Liver (tissue), 9 donors: ENCODE results near the gene H2BK1. TPM values are rescaled to one million over a fixed set of nuclear protein-coding genes. Genes with fewer than 3 reads are reported as not detected.

ENCODE experiments used
- DNase-seq: peaks from one replicate; pipeline ENCODE4 v3.0.0-alpha.2; 2017; ENCODE audit warnings: low spot score
- H3K27ac ChIP-seq, 2 donors: one replicate each; pipeline ENCODE4 v1.7.0; 2013; ENCODE audit warnings: inconsistent platforms in 2 of 2, low read length in 2 of 2, control low read depth in 1 of 2, low read depth in 1 of 2, mild to moderate bottlenecking in 1 of 2
- H3K27me3 ChIP-seq, 4 donors: one replicate each; pipeline versions ENCODE4 v1.6.1 to v1.7.0; 2013; ENCODE audit warnings: low read length in 3 of 4, inconsistent platforms in 1 of 4, mild to moderate bottlenecking in 1 of 4, moderate library complexity in 1 of 4; ENCODE audit not compliant: control insufficient read depth in 4 of 4, insufficient read depth in 4 of 4
- H3K36me3 ChIP-seq, 4 donors: one replicate each; pipeline versions ENCODE4 v1.6.1 to v1.7.0; 2013; ENCODE audit warnings: low read length in 3 of 4, mild to moderate bottlenecking in 3 of 4, low read depth in 1 of 4, moderate library complexity in 1 of 4; ENCODE audit not compliant: control insufficient read depth in 4 of 4, insufficient read depth in 3 of 4
- H3K4me1 ChIP-seq, 4 donors: one replicate each; pipeline versions ENCODE4 v1.6.1 to v1.7.0; 2013; ENCODE audit warnings: low read length in 3 of 4, mild to moderate bottlenecking in 3 of 4, moderate library complexity in 1 of 4; ENCODE audit not compliant: control insufficient read depth in 4 of 4, insufficient read depth in 4 of 4
- H3K4me3 ChIP-seq, 3 donors: one replicate each; pipeline versions ENCODE4 v1.6.1 to v1.7.0; 2013; ENCODE audit warnings: low read length in 3 of 3, control low read depth in 1 of 3, low read depth in 1 of 3, mild to moderate bottlenecking in 1 of 3
- H3K9ac ChIP-seq, 2 donors: one replicate each; pipeline ENCODE4 v1.7.0; 2013; ENCODE audit warnings: low read length in 2 of 2, mild to moderate bottlenecking in 2 of 2, moderate library complexity in 2 of 2, control low read depth in 1 of 2, low read depth in 1 of 2
- H3K9me3 ChIP-seq, 4 donors: one replicate each; pipeline versions ENCODE4 v1.6.1 to v1.7.0; 2013; ENCODE audit warnings: low read length in 3 of 4; ENCODE audit not compliant: control insufficient read depth in 4 of 4
- ATF3 ChIP-seq: IDR thresholded peaks from 2 replicates; pipeline ENCODE4 v1.6.1; 2016; ENCODE audit warnings: antibody characterized with exemption
- CTCF ChIP-seq: fragments of 150-350 bp; IDR thresholded peaks from 2 replicates; pipeline ENCODE4 v1.5.1; 2017; ENCODE audit warnings: improper control_type of control experiment, low read depth, low read length; ENCODE audit not compliant: missing input control
- EGR1 ChIP-seq, 2 donors: IDR thresholded peaks; 2 replicates each; pipeline ENCODE4 v1.6.1; 2016 to 2018; ENCODE audit warnings: antibody characterized with exemption in 2 of 2, low read depth in 2 of 2
- FOXA1 ChIP-seq: IDR thresholded peaks from 2 replicates; pipeline ENCODE4 v1.6.1; 2016; ENCODE audit warnings: antibody characterized with exemption
- FOXA2 ChIP-seq: IDR thresholded peaks from 2 replicates; pipeline ENCODE4 v1.6.1; 2016; ENCODE audit warnings: antibody characterized with exemption
- GABPA ChIP-seq, 2 donors: IDR thresholded peaks in 1 of 2; conservative IDR thresholded peaks in 1 of 2; 2 replicates each; pipeline ENCODE4 v1.6.1; 2016; ENCODE audit warnings: antibody characterized with exemption in 2 of 2, mild to moderate bottlenecking in 1 of 2, moderate library complexity in 1 of 2
- HNF4A ChIP-seq, 2 donors: conservative IDR thresholded peaks; 2 replicates each; pipeline ENCODE4 v1.6.1; 2016; ENCODE audit warnings: antibody characterized with exemption in 2 of 2, mild to moderate bottlenecking in 2 of 2
- HNF4G ChIP-seq: IDR thresholded peaks from 2 replicates; pipeline ENCODE4 v1.6.1; 2016; ENCODE audit warnings: antibody characterized with exemption
- JUND ChIP-seq, 2 donors: IDR thresholded peaks; 2 replicates each; pipeline ENCODE4 v1.6.1; 2016; ENCODE audit warnings: antibody characterized with exemption in 2 of 2
- NR2F2 ChIP-seq: IDR thresholded peaks from 2 replicates; pipeline ENCODE4 v1.6.1; 2016; ENCODE audit warnings: antibody characterized with exemption
- RAD21 ChIP-seq, 2 donors: IDR thresholded peaks; 2 replicates each; pipeline ENCODE4 v1.6.1; 2016; ENCODE audit warnings: antibody characterized with exemption in 2 of 2, mild to moderate bottlenecking in 2 of 2
- RXRA ChIP-seq, 2 donors: IDR thresholded peaks; 2 replicates each; pipeline ENCODE4 v1.6.1; 2017 to 2018; ENCODE audit warnings: antibody characterized with exemption in 2 of 2, mild to moderate bottlenecking in 1 of 2
- SP1 ChIP-seq: IDR thresholded peaks from 2 replicates; pipeline ENCODE4 v1.6.1; 2018; ENCODE audit warnings: antibody characterized with exemption, mild to moderate bottlenecking
- TAF1 ChIP-seq: conservative IDR thresholded peaks from 2 replicates; pipeline ENCODE4 v1.6.1; 2016; ENCODE audit warnings: antibody characterized with exemption, mild to moderate bottlenecking
- YY1 ChIP-seq: IDR thresholded peaks from 2 replicates; pipeline ENCODE4 v1.6.1; 2016; ENCODE audit warnings: antibody characterized with exemption, mild to moderate bottlenecking
- ZBTB33 ChIP-seq: IDR thresholded peaks from 2 replicates; pipeline ENCODE4 v1.6.1; 2016; ENCODE audit warnings: antibody characterized with exemption
- WGBS: extraction: QIAGEN DNeasy Blood & Tissue Kit; methylation state at CpG from one replicate; pipeline ENCODE4 v1.1.7; 2013; 5-methylcytosine and 5-hydroxymethylcytosine counted together
- polyA plus RNA-seq, 2 donors: library from polyadenylated mRNA; stranded (reverse) in 1 of 2; unstranded in 1 of 2; fragments of 200-250 nt in 1 of 2; fragments of >200 nt in 1 of 2; fragmentation: Nextera tagmentation in 1 of 2; extraction: Ambion mirVana in 1 of 2; gene quantifications; one replicate each; pipeline versions ENCODE4 v1.2.1 to v1.2.3, GENCODE V29; 2013 to 2015
- total RNA-seq, 2 donors: library from RNA; depleted of rRNA; stranded (reverse); fragments of >200 nt; gene quantifications; one replicate each; pipeline ENCODE4 v1.2.3, GENCODE V29; 2014
- TF ChIP-seq, protein P1 (sequence below): IDR thresholded peaks from 2 replicates; pipeline ENCODE4 v1.6.1; 2016; ENCODE audit warnings: antibody characterized with exemption, mild to moderate bottlenecking
- TF ChIP-seq, protein P2 (sequence below): IDR thresholded peaks from 2 replicates; pipeline ENCODE4 v1.6.1; 2016; ENCODE audit warnings: antibody characterized with exemption
- donor health status: healthy.
- donor health status: healthy.
- donor health status: healthy.
- donor health status: healthy.
- donor health status: healthy.

H2BK1 gene
- total and polyA plus RNA-seq, 4 donors = not detected

DNA sequence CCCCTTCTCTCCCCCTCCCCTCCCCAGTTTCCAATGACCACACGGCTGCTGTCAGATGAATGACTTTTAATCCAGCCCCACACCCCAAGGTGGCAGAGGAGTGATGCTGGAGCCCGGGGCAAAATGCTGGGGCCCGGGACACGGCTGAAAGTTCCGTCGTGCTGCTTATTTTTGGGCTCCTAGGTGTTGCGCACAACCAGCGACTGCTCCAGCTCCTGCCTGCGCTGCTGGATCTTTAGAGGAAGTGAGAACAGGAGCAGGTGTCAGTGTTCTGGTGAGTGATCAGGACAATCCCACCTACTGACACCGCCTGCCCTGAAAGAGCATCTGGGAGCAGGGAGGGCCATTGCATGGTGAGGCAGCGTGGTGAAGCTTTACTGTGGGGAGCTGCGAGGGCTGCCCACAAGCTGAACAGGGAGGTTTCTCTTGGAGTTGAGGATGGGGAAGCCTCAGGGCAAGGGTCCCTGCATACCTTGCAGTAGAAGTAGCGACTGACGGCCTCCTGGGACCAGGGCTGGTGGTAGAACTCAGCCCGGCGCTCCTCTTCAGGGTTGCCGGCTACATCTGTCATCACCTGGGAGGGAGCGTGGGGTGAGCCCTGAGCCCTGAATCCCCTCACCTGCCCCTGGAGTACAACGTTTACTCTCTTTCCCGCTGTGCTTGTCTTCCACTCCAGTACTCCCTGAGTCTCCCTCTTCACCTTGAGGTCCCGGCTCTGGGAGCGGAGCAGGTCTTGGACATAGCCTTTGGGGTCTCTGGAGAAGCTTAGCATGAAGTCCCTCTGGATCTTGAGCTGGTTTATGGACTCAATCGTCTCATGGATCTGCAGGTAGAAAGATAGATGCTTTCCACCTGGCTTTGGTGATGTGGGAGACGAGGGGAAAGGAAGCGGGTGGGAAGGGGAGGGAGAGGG is 28.9 kb upstream of the H2BK1 start:
- no peak for DNase-seq
- H3K9me3 ChIP-seq = no peaks in the 10 kb centered on the region
- H3K27ac ChIP-seq = no peak overlapping the region
- peaks cover 2 to 27% (median 10%) of the 10 kb centered on the region in 4 donors for H3K36me3 ChIP-seq
- TF ChIP-seq HNF4A (conservative IDR thresholded peaks at IDR 0.05) (no peak), HNF4G (no peak)
- no peaks in the 10 kb centered on the region for H3K27me3 ChIP-seq
- H3K9ac ChIP-seq = no peak overlapping the region
- WGBS = 92% methylated on average over 25 of the region's 25 CpGs
- no peak overlapping the region for H3K4me3 ChIP-seq
- peaks cover 0 to 9% (median 2%) of the 10 kb centered on the region in 4 donors for H3K4me1 ChIP-seq

- Histone ChIP-seq H3K27ac (no peak overlapping the region), H3K4me3 (no peak overlapping the region), H3K9ac (no peak overlapping the region), H3K36me3 (peaks cover 2 to 27% (median 10%) of the 10 kb centered on the region in 4 donors), H3K4me1 (peaks cover 0 to 10% (median 9%) of the 10 kb centered on the region in 4 donors), H3K9me3 (no peaks in the 10 kb centered on the region), H3K27me3 (no peaks in the 10 kb centered on the region)
- WGBS = 89% methylated on average over 17 of the region's 17 CpGs
- TF ChIP-seq RXRA (IDR thresholded peaks at IDR 0.05) (no peak), FOXA2 (no peak), TAF1 (no peak), HNF4A (conservative IDR thresholded peaks at IDR 0.05) (no peak), YY1 (no peak), JUND (IDR thresholded peaks at IDR 0.05) (no peak), RAD21 (IDR thresholded peaks at IDR 0.05) (no peak), ZBTB33 (no peak), HNF4G (no peak), CTCF (no peak), NR2F2 (no peak), EGR1 (IDR thresholded peaks at IDR 0.05; ENCODE audit: low read depth in 2 of 2) (no peak), FOXA1 (no peak), SP1 (no peak), ATF3 (no peak), GABPA (IDR thresholded peaks at IDR 0.05 in 1 of 2, conservative IDR thresholded peaks at IDR 0.05 in 1 of 2) (no peak)
- TF ChIP-seq, protein P1, sequence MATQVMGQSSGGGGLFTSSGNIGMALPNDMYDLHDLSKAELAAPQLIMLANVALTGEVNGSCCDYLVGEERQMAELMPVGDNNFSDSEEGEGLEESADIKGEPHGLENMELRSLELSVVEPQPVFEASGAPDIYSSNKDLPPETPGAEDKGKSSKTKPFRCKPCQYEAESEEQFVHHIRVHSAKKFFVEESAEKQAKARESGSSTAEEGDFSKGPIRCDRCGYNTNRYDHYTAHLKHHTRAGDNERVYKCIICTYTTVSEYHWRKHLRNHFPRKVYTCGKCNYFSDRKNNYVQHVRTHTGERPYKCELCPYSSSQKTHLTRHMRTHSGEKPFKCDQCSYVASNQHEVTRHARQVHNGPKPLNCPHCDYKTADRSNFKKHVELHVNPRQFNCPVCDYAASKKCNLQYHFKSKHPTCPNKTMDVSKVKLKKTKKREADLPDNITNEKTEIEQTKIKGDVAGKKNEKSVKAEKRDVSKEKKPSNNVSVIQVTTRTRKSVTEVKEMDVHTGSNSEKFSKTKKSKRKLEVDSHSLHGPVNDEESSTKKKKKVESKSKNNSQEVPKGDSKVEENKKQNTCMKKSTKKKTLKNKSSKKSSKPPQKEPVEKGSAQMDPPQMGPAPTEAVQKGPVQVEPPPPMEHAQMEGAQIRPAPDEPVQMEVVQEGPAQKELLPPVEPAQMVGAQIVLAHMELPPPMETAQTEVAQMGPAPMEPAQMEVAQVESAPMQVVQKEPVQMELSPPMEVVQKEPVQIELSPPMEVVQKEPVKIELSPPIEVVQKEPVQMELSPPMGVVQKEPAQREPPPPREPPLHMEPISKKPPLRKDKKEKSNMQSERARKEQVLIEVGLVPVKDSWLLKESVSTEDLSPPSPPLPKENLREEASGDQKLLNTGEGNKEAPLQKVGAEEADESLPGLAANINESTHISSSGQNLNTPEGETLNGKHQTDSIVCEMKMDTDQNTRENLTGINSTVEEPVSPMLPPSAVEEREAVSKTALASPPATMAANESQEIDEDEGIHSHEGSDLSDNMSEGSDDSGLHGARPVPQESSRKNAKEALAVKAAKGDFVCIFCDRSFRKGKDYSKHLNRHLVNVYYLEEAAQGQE = no peak
- TF ChIP-seq, protein P2, sequence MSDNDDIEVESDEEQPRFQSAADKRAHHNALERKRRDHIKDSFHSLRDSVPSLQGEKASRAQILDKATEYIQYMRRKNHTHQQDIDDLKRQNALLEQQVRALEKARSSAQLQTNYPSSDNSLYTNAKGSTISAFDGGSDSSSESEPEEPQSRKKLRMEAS = no peak
- no peak for DNase-seq
Observed at GRCh38 chr7:151238190-151238810, 28.0 kb upstream of the H2BK1 start.
